ENCODE results near the gene CCNI. TPM values are rescaled to one million over a fixed set of nuclear protein-coding genes. Genes with fewer than 3 reads are reported as not detected.

Gene CCNI
- polyA plus RNA-seq, 1 of the 3 experiments (the other 2 are of a cell fraction), result 56.8 TPM

DNA sequence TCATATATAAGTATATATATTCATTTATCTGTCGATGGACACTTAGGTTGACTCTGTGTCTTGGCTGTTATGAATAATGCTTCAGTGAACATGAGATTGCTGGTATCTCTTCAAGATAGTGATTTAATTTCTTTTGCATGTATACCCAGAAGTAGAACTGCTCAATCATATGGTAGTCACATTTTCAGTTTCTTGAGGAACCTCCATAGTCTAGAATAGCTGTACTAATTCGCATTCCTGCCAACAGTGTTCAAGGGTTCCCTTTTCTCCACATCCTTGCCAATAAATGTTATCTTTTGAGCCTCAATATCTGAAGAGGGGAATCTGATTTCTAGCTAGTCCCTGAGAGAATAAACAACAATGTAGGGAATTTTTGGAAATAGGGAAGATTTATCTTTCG lies 48.8 kb upstream of the CCNI start:
- Histone ChIP-seq H3K9ac (no peak overlapping the region), H3K4me3 (ENCODE audit: low read depth in 2 of 2, low read length in 1 of 2) (no peak overlapping the region), H2AFZ (ENCODE audit: low read depth) (no peak overlapping the region), H3K79me2 (ENCODE audit: insufficient read depth) (no peaks in the 10 kb centered on the region), H3F3A (replicated peaks; ENCODE audit: insufficient read depth) (no peaks in the 10 kb centered on the region), H3K9me2 (no peaks in the 10 kb centered on the region), H3K27me3 (ENCODE audit: insufficient read depth) (no peaks in the 10 kb centered on the region; the same call in 1 of the 2 replicates), H3K4me1 (ENCODE audit: control insufficient read depth in 1 of 2, insufficient read depth in 2 of 2, low read depth in 1 of 2, low read length in 1 of 2) (peaks cover 0 to 2% of the 10 kb centered on the region in 2 experiments; a peak in 1 of 4 replicates), H3K36me3 (replicated peaks in 1 of 2; ENCODE audit: control insufficient read depth in 1 of 2, insufficient read depth in 2 of 2, low read length in 1 of 2) (no peaks in the 10 kb centered on the region), H3K9me3 (no peaks in the 10 kb centered on the region), H3K4me2 (no peak overlapping the region), H3K27ac (ENCODE audit: low read depth in 2 of 2, low read length in 1 of 2) (no peak overlapping the region), H4K20me1 (ENCODE audit: insufficient read depth) (no peaks in the 10 kb centered on the region)
- ChIA-PET POLR2A (no interaction called here), CTCF (interaction anchor here (0.9 to 1.5 kb wide), 2 partner anchors 18 to 29 kb away, joined by 3 to 6 read pairs; no protein-coding TSS in a partner anchor)
- 18% methylated on average over 3 of the region's 3 CpGs for WGBS (ENCODE audit: low lambda C conversion rate)
- TF ChIP-seq ELF1 (IDR thresholded peaks at IDR 0.05) (no peak), GATA2 (CRISPR knock-in tag; IDR thresholded peaks at IDR 0.05) (no peak), MEF2A (IDR thresholded peaks at IDR 0.05; ENCODE audit: borderline replicate concordance, low read depth) (no peak), TCF12 (IDR thresholded peaks at IDR 0.05) (no peak), TEAD4 (IDR thresholded peaks at IDR 0.05; ENCODE audit: borderline replicate concordance, insufficient read depth) (no peak), NRF1 (IDR thresholded peaks at IDR 0.05; ENCODE audit: low read depth, low read length) (no peak), FOSL2 (IDR thresholded peaks at IDR 0.05; ENCODE audit: borderline replicate concordance, low read depth) (no peak), SIN3A (IDR thresholded peaks at IDR 0.05; ENCODE audit: borderline replicate concordance, low read depth, low read length) (no peak), MAX (IDR thresholded peaks at IDR 0.05; ENCODE audit: low read depth) (no peak)
- TF ChIP-seq, protein P1, sequence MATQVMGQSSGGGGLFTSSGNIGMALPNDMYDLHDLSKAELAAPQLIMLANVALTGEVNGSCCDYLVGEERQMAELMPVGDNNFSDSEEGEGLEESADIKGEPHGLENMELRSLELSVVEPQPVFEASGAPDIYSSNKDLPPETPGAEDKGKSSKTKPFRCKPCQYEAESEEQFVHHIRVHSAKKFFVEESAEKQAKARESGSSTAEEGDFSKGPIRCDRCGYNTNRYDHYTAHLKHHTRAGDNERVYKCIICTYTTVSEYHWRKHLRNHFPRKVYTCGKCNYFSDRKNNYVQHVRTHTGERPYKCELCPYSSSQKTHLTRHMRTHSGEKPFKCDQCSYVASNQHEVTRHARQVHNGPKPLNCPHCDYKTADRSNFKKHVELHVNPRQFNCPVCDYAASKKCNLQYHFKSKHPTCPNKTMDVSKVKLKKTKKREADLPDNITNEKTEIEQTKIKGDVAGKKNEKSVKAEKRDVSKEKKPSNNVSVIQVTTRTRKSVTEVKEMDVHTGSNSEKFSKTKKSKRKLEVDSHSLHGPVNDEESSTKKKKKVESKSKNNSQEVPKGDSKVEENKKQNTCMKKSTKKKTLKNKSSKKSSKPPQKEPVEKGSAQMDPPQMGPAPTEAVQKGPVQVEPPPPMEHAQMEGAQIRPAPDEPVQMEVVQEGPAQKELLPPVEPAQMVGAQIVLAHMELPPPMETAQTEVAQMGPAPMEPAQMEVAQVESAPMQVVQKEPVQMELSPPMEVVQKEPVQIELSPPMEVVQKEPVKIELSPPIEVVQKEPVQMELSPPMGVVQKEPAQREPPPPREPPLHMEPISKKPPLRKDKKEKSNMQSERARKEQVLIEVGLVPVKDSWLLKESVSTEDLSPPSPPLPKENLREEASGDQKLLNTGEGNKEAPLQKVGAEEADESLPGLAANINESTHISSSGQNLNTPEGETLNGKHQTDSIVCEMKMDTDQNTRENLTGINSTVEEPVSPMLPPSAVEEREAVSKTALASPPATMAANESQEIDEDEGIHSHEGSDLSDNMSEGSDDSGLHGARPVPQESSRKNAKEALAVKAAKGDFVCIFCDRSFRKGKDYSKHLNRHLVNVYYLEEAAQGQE (IDR thresholded peaks at IDR 0.05; ENCODE audit: low read depth, low read length), result no peak
- TF ChIP-seq, protein P2, sequence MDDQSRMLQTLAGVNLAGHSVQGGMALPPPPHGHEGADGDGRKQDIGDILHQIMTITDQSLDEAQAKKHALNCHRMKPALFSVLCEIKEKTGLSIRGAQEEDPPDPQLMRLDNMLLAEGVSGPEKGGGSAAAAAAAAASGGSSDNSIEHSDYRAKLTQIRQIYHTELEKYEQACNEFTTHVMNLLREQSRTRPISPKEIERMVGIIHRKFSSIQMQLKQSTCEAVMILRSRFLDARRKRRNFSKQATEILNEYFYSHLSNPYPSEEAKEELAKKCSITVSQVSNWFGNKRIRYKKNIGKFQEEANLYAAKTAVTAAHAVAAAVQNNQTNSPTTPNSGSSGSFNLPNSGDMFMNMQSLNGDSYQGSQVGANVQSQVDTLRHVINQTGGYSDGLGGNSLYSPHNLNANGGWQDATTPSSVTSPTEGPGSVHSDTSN (IDR thresholded peaks at IDR 0.05), result no peak
- no peak for DNase-seq

DNA sequence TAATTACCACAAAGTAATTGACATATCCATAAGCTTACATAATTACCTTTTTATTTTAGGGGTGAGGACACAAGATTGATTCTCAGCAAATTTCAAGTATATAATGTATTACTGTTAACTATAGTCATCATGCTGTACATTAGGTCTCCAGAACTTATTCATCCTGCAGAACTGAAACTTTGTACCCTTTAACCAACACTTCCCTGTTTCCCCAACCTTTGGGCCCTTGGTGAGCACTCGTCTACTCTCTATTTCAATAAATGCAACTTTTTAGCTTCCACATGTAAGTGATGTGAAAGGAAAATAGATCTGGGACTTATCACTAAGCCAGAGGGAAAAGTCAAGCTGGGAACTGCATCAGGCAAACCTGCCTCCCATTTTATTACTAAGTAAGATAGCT lies 47.6 kb upstream of the CCNI start:
- WGBS (ENCODE audit: low lambda C conversion rate), result 59% methylated on average over 1 of the region's 1 CpG
- Histone ChIP-seq H3F3A (replicated peaks; ENCODE audit: insufficient read depth) (no peaks in the 10 kb centered on the region), H3K27me3 (ENCODE audit: insufficient read depth) (no peaks in the 10 kb centered on the region; the same call in 1 of the 2 replicates), H3K36me3 (replicated peaks in 1 of 2; ENCODE audit: control insufficient read depth in 1 of 2, insufficient read depth in 2 of 2, low read length in 1 of 2) (no peaks in the 10 kb centered on the region), H3K4me3 (ENCODE audit: low read depth in 2 of 2, low read length in 1 of 2) (no peak overlapping the region), H2AFZ (ENCODE audit: low read depth) (no peak overlapping the region), H3K79me2 (ENCODE audit: insufficient read depth) (no peaks in the 10 kb centered on the region), H3K9me2 (no peaks in the 10 kb centered on the region), H3K9ac (no peak overlapping the region), H3K9me3 (no peaks in the 10 kb centered on the region), H3K4me1 (ENCODE audit: control insufficient read depth in 1 of 2, insufficient read depth in 2 of 2, low read depth in 1 of 2, low read length in 1 of 2) (peaks cover 0 to 2% of the 10 kb centered on the region in 2 experiments; a peak in 1 of 4 replicates), H3K27ac (ENCODE audit: low read depth in 2 of 2, low read length in 1 of 2) (no peak overlapping the region), H4K20me1 (ENCODE audit: insufficient read depth) (no peaks in the 10 kb centered on the region), H3K4me2 (no peak overlapping the region)
- ChIA-PET CTCF (interaction anchor here (0.9 kb wide), 2 partner anchors 28 to 235 kb away, joined by 3 read pairs; no protein-coding TSS in a partner anchor), POLR2A (no interaction called here)
- DNase-seq, result no peak
- TF ChIP-seq EP300 (IDR thresholded peaks at IDR 0.05; ENCODE audit: borderline replicate concordance in 1 of 2, low read depth in 1 of 2, low read length in 1 of 2) (no peak), FOXM1 (IDR thresholded peaks at IDR 0.05; ENCODE audit: low read depth) (no peak), USF2 (IDR thresholded peaks at IDR 0.05; ENCODE audit: borderline replicate concordance, low read depth, low read length) (no peak), TAF1 (IDR thresholded peaks at IDR 0.05; ENCODE audit: borderline replicate concordance, low read depth, low read length) (no peak)
- TF ChIP-seq, protein P3, sequence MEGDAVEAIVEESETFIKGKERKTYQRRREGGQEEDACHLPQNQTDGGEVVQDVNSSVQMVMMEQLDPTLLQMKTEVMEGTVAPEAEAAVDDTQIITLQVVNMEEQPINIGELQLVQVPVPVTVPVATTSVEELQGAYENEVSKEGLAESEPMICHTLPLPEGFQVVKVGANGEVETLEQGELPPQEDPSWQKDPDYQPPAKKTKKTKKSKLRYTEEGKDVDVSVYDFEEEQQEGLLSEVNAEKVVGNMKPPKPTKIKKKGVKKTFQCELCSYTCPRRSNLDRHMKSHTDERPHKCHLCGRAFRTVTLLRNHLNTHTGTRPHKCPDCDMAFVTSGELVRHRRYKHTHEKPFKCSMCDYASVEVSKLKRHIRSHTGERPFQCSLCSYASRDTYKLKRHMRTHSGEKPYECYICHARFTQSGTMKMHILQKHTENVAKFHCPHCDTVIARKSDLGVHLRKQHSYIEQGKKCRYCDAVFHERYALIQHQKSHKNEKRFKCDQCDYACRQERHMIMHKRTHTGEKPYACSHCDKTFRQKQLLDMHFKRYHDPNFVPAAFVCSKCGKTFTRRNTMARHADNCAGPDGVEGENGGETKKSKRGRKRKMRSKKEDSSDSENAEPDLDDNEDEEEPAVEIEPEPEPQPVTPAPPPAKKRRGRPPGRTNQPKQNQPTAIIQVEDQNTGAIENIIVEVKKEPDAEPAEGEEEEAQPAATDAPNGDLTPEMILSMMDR (IDR thresholded peaks at IDR 0.05), result no peak
- TF ChIP-seq, protein P1 (IDR thresholded peaks at IDR 0.05; ENCODE audit: low read depth, low read length), result no peak

Measured in SK-N-SH (cell line).